ENCODE results near the gene YWHAE. TPM values are rescaled to one million over a fixed set of nuclear protein-coding genes. Genes with fewer than 3 reads are reported as not detected.
"Not testable (repeated sequence)": the region's sequence is repeated elsewhere in the genome, so short reads cannot be mapped to it uniquely, and the experiment has no call there.

YWHAE gene
- total RNA-seq, 6 experiments from 2014 or later: 167 to 446 (median 217) TPM

DNA sequence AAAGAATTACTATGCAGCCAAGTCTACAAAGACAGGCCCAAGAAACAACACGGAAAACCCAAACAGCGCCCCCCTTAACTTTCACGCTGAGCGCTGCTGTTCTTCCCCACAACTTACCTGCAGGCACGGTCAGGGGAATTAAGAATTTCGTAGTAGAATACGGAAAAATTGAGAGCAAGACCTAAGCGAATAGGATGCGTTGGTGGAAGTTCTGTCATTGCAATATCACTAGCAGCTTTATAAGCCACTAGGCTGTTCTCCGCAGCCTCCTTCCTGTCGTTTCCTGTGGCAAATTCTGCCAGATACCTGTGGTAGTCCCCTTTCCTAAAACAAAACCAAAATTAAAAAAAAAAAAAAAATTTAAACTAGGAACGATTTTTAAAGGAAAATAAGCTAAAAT lies 39.0 kb downstream of the YWHAE start:
- TF ChIP-seq, protein P1, sequence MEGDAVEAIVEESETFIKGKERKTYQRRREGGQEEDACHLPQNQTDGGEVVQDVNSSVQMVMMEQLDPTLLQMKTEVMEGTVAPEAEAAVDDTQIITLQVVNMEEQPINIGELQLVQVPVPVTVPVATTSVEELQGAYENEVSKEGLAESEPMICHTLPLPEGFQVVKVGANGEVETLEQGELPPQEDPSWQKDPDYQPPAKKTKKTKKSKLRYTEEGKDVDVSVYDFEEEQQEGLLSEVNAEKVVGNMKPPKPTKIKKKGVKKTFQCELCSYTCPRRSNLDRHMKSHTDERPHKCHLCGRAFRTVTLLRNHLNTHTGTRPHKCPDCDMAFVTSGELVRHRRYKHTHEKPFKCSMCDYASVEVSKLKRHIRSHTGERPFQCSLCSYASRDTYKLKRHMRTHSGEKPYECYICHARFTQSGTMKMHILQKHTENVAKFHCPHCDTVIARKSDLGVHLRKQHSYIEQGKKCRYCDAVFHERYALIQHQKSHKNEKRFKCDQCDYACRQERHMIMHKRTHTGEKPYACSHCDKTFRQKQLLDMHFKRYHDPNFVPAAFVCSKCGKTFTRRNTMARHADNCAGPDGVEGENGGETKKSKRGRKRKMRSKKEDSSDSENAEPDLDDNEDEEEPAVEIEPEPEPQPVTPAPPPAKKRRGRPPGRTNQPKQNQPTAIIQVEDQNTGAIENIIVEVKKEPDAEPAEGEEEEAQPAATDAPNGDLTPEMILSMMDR (IDR thresholded peaks at IDR 0.05): no peak
- TF ChIP-seq POLR2A (IDR thresholded peaks at IDR 0.05): no peak
- DNase-seq: no peak
- Histone ChIP-seq H3K4me3 (no peak overlapping the region), H3K9me3 (no peaks in the 10 kb centered on the region), H3K4me1 (peaks cover 0 to 37% (median 4%) of the 10 kb centered on the region in 4 donors), H3K27ac (no peak overlapping the region), H3K36me3 (peaks cover 0 to 42% (median 10%) of the 10 kb centered on the region in 4 donors), H3K27me3 (no peaks in the 10 kb centered on the region)
- intact Hi-C loops (cut with DNase I): loop anchor here (10.0 kb wide), 3 partner anchors 84 to 154 kb away; partner anchors contain the start of genes INPP5K (in 2 of the 2) and CRK (in 1 of the 2)
- WGBS (ENCODE audit: insufficient coverage, low coverage, low lambda C conversion rate, missing lambda C conversion rate): 62% methylated on average over 12 of the region's 12 CpGs
- no peak for ATAC-seq

DNA sequence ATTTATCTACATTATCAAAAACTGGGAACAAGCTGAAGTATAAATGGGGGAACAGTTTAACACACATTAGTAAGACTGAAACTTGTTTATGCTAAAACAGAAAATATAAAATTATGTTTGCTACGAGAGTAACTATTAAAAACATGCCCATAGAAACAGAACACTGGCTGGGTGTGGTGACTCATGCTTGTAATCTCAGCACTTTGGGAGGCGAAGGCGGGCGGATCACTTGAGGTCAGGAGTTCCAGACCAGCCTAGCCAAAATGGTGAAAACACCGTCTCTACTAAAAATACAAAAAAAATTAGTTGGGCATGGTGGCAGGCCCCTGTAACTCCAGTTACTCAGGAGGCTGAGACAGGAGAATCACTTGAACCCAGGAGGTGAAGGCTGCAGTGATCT lies 39.7 kb downstream of the YWHAE start:
- Histone ChIP-seq H3K4me1 (peaks cover 0 to 32% (median 0%) of the 10 kb centered on the region in 4 donors), H3K36me3 (peaks cover 0 to 47% (median 11%) of the 10 kb centered on the region in 4 donors)
- ATAC-seq: peak in 2 of 4 donors; percentile 14
- 44% methylated on average over 5 of the region's 5 CpGs for WGBS (ENCODE audit: insufficient coverage, low coverage, low lambda C conversion rate, missing lambda C conversion rate)
- not testable (repeated sequence) for H3K27ac ChIP-seq, H3K4me3 ChIP-seq, H3K27me3 ChIP-seq, H3K9me3 ChIP-seq, DNase-seq
- intact Hi-C loops (cut with DNase I): loop anchor here (10.0 kb wide), 3 partner anchors 84 to 154 kb away; partner anchors contain the start of genes INPP5K (in 2 of the 2) and CRK (in 1 of the 2)

DNA sequence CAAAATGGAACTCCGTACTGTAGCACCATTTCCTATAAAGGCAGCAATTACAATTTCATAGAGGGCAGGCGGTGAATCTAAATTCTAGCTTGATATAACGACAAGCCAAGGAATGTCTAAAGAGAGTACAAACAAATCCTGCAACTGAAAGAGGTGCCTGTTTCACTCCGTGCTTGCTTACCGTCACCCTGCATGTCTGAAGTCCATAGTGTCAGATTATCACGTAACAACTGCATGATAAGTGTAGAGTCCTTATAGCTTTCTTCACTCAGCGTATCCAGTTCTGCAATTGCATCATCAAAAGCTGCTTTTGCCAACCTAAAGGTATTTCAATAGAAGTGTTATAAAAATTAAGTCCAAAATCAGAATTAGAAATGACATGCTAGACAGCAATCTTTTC lies 46.0 kb downstream of the YWHAE start:
- H3K27ac ChIP-seq: no peak overlapping the region
- no peak overlapping the region for H3K4me3 ChIP-seq
- ATAC-seq: peak in 2 of 4 donors; percentile 22 to 53
- DNase-seq: no peak
- H3K36me3 ChIP-seq: peaks cover 0 to 59% (median 10%) of the 10 kb centered on the region in 4 donors
- 51% methylated on average over 7 of the region's 7 CpGs for WGBS (ENCODE audit: insufficient coverage, low coverage, low lambda C conversion rate, missing lambda C conversion rate)
- no peaks in the 10 kb centered on the region for H3K9me3 ChIP-seq
- no peaks in the 10 kb centered on the region for H3K4me1 ChIP-seq
- TF ChIP-seq, protein P1 (IDR thresholded peaks at IDR 0.05): no peak
- no peak for TF ChIP-seq POLR2A (IDR thresholded peaks at IDR 0.05)
- no peaks in the 10 kb centered on the region for H3K27me3 ChIP-seq
- intact Hi-C loops (cut with DNase I): no loop called here

DNA sequence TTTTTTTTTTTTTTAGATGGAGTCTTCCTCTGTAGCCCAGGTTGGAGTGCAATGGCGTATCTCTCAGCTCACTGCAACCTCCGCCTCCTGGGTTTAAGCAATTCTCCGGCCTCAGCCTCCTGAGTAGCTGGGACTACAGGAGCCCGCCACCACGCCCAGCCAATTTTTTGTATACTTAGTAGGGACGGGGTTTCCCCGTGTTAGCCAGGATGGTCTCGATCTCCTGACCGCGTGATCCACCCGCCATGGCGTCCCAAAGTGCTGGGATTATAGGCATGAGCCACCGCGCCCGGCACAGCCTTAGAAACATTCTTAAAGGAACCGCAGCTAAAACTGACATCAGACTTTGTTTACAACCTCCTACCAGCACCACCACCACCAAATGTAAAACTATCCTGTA lies 47.5 kb downstream of the YWHAE start:
- intact Hi-C loops (cut with DNase I); H3K4me1 ChIP-seq; H3K27me3 ChIP-seq; ATAC-seq; H3K27ac ChIP-seq; H3K9me3 ChIP-seq; H3K4me3 ChIP-seq: not testable (repeated sequence)
- H3K36me3 ChIP-seq: peaks cover 0 to 55% (median 9%) of the 10 kb centered on the region in 4 donors
- WGBS (ENCODE audit: insufficient coverage, low coverage, low lambda C conversion rate, missing lambda C conversion rate): 91% methylated on average over 9 of the region's 16 CpGs
- DNase-seq: peak in 1 of 3 donors; percentile 26

DNA sequence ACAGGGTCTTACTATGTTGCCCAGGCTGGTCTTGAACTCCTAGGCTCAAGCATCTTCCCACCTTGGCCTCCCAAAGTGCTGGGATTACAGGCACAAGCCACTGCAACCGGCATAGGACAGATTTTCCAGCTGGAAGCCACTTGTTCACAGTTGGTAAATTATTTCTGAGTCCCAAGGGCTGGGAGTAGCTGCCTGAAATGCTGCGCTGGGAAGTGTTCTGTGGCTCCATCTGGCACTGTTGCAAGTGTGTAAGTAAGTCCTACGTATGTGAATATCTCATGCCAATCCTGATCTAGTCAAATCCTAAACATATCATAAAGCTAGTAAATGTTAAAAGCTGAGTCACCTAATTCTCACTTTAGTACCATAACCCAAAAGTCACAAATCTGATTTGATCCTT lies 48.1 kb downstream of the YWHAE start:
- TF ChIP-seq POLR2A (IDR thresholded peaks at IDR 0.05): no peak
- TF ChIP-seq, protein P1 (IDR thresholded peaks at IDR 0.05): no peak
- 100% methylated on average over 1 of the region's 3 CpGs for WGBS (ENCODE audit: insufficient coverage, low coverage, low lambda C conversion rate, missing lambda C conversion rate)
- peak in 1 of 3 donors; percentile 12 for DNase-seq
- H3K27me3 ChIP-seq: no peaks in the 10 kb centered on the region
- H3K36me3 ChIP-seq: peaks cover 0 to 57% (median 10%) of the 10 kb centered on the region in 4 donors
- peaks cover 0 to 13% (median 2%) of the 10 kb centered on the region in 4 donors for H3K4me1 ChIP-seq
- H3K27ac ChIP-seq: no peak overlapping the region
- ATAC-seq: no peak
- H3K9me3 ChIP-seq: no peaks in the 10 kb centered on the region
- intact Hi-C loops (cut with DNase I): no loop called here
- H3K4me3 ChIP-seq: no peak overlapping the region

Measured in right lobe of liver (tissue), 6 donors.